Activated CD4-positive, alpha-beta T cell treated with anti-CD3 and anti-CD28 coated beads for 1 hour (primary cell): ENCODE results near the gene TAF6.

ENCODE experiments used
- DNase-seq: peaks from one replicate; pipeline ENCODE4 v3.0.0-alpha.2; 2020

Gene TAF6

DNA sequence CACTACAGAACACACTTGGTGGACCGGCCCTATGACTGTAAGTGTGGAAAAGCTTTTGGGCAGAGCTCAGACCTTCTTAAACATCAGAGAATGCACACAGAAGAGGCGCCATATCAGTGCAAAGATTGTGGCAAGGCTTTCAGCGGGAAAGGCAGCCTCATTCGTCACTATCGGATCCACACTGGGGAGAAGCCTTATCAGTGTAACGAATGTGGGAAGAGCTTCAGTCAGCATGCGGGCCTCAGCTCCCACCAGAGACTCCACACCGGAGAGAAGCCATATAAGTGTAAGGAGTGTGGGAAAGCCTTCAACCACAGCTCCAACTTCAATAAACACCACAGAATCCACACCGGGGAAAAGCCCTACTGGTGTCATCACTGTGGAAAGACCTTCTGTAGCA lies 55.0 kb downstream of the TAF6 start:
- DNase-seq: no peak

GRCh38 chr7:100063376-100063775 lies 55.8 kb downstream of the TAF6 start:
- DNase-seq: no peak

DNA sequence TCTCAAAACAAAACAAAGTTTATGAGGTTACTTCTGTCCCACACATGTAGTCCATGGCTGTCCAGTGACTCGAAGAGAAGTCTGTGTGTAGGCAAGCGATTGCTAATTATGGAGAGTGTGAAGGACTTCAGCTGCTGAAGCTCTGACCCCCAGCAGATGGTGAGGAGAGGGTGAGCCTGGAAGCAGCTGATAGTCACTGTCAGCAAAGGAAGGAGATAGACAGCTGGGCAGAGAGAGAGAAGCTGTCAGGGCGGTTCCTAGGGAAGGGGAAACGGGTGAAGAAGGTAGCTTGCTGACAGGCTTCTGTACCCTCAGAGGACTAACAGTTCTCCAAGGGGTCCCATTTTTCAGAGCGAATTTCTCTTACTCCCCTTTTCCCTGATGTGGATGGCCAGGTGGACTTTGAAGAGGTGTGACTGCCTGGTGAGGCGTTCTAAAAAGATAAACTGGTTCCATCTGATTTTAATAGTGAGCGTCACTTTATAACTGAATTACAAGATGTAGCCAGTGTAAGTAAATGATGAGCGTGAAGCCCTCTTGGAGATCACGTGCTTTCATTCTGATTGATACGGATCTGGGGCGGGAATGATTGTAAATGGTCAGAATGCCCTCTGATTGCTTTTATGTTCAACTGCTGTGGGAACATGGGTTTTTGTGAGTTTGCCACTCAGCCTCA lies 57.5 kb downstream of the TAF6 start:
- DNase-seq: no peak

- no peak for DNase-seq
These were observed 59.9 kb downstream of the TAF6 start for GRCh38 chr7:100059251-100059739.
